Lung (tissue), 12 donors: ENCODE data around the gene KIF5C. TPM values are rescaled to one million over a fixed set of nuclear protein-coding genes. Genes with fewer than 3 reads are reported as not detected.

Experiments
- ATAC-seq: fragments of 200-7000 bp; cut with Tn5 transposase; one replicate; pipeline ENCODE4 v1.9.1; 2020; ENCODE audit warnings: moderate number of reproducible peaks; ENCODE audit not compliant: insufficient read depth, low FRiP score
- DNase-seq, 3 donors: peaks; one replicate each; pipeline ENCODE4 v3.0.0-alpha.2; 2013 to 2017
- H3K27ac ChIP-seq, 2 donors: one replicate each; pipeline ENCODE4 v1.5.1; 2013; ENCODE audit warnings: mild to moderate bottlenecking in 2 of 2, moderate library complexity in 2 of 2, control low read depth in 1 of 2, inconsistent platforms in 1 of 2, low read depth in 1 of 2, low read length in 1 of 2
- H3K27me3 ChIP-seq, 3 donors: one replicate each; pipeline ENCODE4 v1.5.1; 2013; ENCODE audit warnings: low read length in 2 of 3; ENCODE audit not compliant: control insufficient read depth in 3 of 3, insufficient read depth in 3 of 3
- H3K36me3 ChIP-seq, 4 donors: one replicate each; pipeline ENCODE4 v1.5.1; 2013; ENCODE audit warnings: low read length in 4 of 4, mild to moderate bottlenecking in 1 of 4, moderate library complexity in 1 of 4; ENCODE audit not compliant: control insufficient read depth in 4 of 4, insufficient read depth in 4 of 4
- H3K4me1 ChIP-seq, 5 donors: one replicate each; pipeline ENCODE4 v1.5.1; 2013; ENCODE audit warnings: low read length in 5 of 5, mild to moderate bottlenecking in 2 of 5, moderate library complexity in 1 of 5; ENCODE audit not compliant: control insufficient read depth in 5 of 5, insufficient read depth in 5 of 5
- H3K4me3 ChIP-seq: one replicate; pipeline ENCODE4 v1.5.1; 2013; ENCODE audit warnings: mild to moderate bottlenecking, control low read depth, moderate library complexity
- H3K9ac ChIP-seq, 2 donors: one replicate each; pipeline ENCODE4 v1.5.1; 2013; ENCODE audit warnings: low read length in 2 of 2, control low read depth in 1 of 2; ENCODE audit not compliant: insufficient read depth in 1 of 2
- H3K9me3 ChIP-seq, 4 donors: one replicate each; pipeline ENCODE4 v1.5.1; 2013; ENCODE audit warnings: low read length in 3 of 4, mild to moderate bottlenecking in 1 of 4, moderate library complexity in 1 of 4; ENCODE audit not compliant: control insufficient read depth in 4 of 4, insufficient read depth in 3 of 4
- CTCF ChIP-seq: IDR thresholded peaks from 2 replicates; pipeline ENCODE4 v1.5.1; 2012; ENCODE audit warnings: mild to moderate bottlenecking; ENCODE audit errors: control extremely low read depth, extremely low read depth
- WGBS, 2 donors: extraction: QIAGEN DNeasy Blood & Tissue Kit; methylation state at CpG; one replicate each; pipeline ENCODE4 v1.1.7; 2013; 5-methylcytosine and 5-hydroxymethylcytosine counted together
- polyA plus RNA-seq, 2 donors: library from polyadenylated mRNA; stranded (reverse); fragments of 200-250 nt; gene quantifications; one replicate each; pipeline ENCODE4 v1.2.1, GENCODE V29; 2013
- total RNA-seq, 2 donors: library from RNA; depleted of rRNA in 1 of 2; stranded (reverse); fragments of >200 nt in 1 of 2; gene quantifications; one replicate each; pipeline ENCODE4 v1.2.1, GENCODE V29; 2014 to 2021
- donor health status: control.
- donor health status: control.
- donor health status: Bipolar disorder and iron deficiency.
- donor health status: healthy.
- donor health status: DM: yes; HTN: yes; CAD: no.

The KIF5C gene
- total and polyA plus RNA-seq, 4 donors: 0.22 to 1.4 (median 0.49) TPM

- H3K9me3 ChIP-seq: no peaks in the 10 kb centered on the region
- H3K27ac ChIP-seq: no peak overlapping the region
- H3K36me3 ChIP-seq: no peaks in the 10 kb centered on the region
- 34 to 43% methylated on average over 11 of the region's 11 CpGs for WGBS, 2 donors
- no peak for TF ChIP-seq CTCF
- H3K9ac ChIP-seq: no peak overlapping the region
- no peak for DNase-seq
- peaks cover 0 to 6% (median 0%) of the 10 kb centered on the region in 5 donors for H3K4me1 ChIP-seq
- peak; percentile 83 for ATAC-seq
- H3K27me3 ChIP-seq: no peaks in the 10 kb centered on the region
- no peak overlapping the region for H3K4me3 ChIP-seq
Observed at GRCh38 chr2:148926981-148927401, 52.0 kb downstream of the KIF5C start.

GRCh38 chr2:148928395-148928794 is 53.4 kb downstream of the KIF5C start:
- no peak for ATAC-seq
- Histone ChIP-seq H3K27me3 (no peaks in the 10 kb centered on the region), H3K9ac (no peak overlapping the region)

GRCh38 chr2:148930046-148930775 is 55.2 kb downstream of the KIF5C start:
- H3K27ac ChIP-seq: no peak overlapping the region
- no peak overlapping the region for H3K9ac ChIP-seq
- H3K36me3 ChIP-seq: no peaks in the 10 kb centered on the region
- H3K9me3 ChIP-seq: no peaks in the 10 kb centered on the region
- TF ChIP-seq CTCF: no peak
- WGBS, 2 donors: 80 to 89% methylated on average over 9 of the region's 9 CpGs
- DNase-seq (no peak), ATAC-seq (no peak)
- H3K4me3 ChIP-seq: no peak overlapping the region
- no peaks in the 10 kb centered on the region for H3K27me3 ChIP-seq
- H3K4me1 ChIP-seq: peaks cover 0 to 10% (median 0%) of the 10 kb centered on the region in 5 donors

More at GRCh38 chr2:148928395-148928794, 53.4 kb downstream of the KIF5C start:
- Histone ChIP-seq H3K27ac (no peak overlapping the region), H3K36me3 (no peaks in the 10 kb centered on the region), H3K9me3 (no peaks in the 10 kb centered on the region), H3K4me3 (no peak overlapping the region), H3K4me1 (peaks cover 0 to 9% (median 0%) of the 10 kb centered on the region in 5 donors)
- 51 to 77% methylated on average over 3 of the region's 3 CpGs for WGBS, 2 donors
- DNase-seq: peak in 1 of 3 donors; percentile 20
- no peak for TF ChIP-seq CTCF
